Occipital lobe (tissue), 2 donors: ENCODE measurements around the gene SHBG. TPM values are rescaled to one million over a fixed set of nuclear protein-coding genes. Genes with fewer than 3 reads are reported as not detected.
"Not testable (repeated sequence)": the region's sequence is repeated elsewhere in the genome, so short reads cannot be mapped to it uniquely, and the experiment has no call there.

Experiments
- DNase-seq: peaks from one replicate; lab custom pipeline; 2025; lab: John Stamatoyannopoulos, UW
- total RNA-seq: library from RNA; depleted of rRNA; stranded (reverse); fragments of >200 nt; gene quantifications from one replicate; pipeline ENCODE4 v1.2.3, GENCODE V29; 2014

The SHBG gene
- total RNA-seq, 1 donor from 2014 or later, result not detected

DNA sequence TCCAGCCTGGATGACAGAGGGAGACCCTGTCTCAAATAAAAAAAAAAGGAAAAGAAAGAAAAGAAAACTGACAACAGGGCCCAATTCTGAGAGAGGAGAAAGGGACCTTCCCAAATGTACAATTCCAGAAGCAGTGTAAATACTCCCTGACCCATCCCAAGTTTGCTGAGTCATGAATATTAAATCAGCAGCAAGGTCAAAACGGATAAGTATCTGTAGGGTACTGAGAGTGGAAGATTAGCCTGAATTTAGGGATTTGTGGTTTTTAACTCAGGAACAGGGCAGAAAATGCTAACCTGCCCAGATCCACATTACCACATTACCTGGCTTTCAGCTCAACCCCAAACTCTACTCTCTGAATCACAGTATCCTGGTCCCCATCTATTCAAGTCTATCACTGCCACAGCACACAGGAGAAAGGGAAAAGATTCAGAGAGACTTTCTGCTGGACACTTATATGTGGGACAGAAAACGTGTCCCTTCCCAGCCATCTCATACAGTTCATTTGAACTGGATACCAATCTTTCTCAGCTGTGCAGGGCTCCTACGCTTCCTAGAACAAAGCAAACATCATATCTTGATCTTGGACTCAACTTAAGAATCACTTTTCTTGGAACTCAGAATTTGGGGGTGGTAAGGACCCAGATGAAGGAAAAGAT lies 18.2 kb upstream of the SHBG start:
- DNase-seq, result no peak

GRCh38 chr17:7612294-7612640 lies 17.7 kb upstream of the SHBG start:
- no peak for DNase-seq

- DNase-seq, result no peak
These were observed 16.0 kb upstream of the SHBG start for GRCh38 chr17:7613769-7614424.

- peak; percentile 99 for DNase-seq
These were observed 15.3 kb upstream of the SHBG start, which contains the start of gene FXR2 for GRCh38 chr17:7614425-7615264. Gene FXR2, minus strand, starts transcription at chr17:7614897. Its CDS starts 365 bp downstream, at chr17:7614532.

DNA sequence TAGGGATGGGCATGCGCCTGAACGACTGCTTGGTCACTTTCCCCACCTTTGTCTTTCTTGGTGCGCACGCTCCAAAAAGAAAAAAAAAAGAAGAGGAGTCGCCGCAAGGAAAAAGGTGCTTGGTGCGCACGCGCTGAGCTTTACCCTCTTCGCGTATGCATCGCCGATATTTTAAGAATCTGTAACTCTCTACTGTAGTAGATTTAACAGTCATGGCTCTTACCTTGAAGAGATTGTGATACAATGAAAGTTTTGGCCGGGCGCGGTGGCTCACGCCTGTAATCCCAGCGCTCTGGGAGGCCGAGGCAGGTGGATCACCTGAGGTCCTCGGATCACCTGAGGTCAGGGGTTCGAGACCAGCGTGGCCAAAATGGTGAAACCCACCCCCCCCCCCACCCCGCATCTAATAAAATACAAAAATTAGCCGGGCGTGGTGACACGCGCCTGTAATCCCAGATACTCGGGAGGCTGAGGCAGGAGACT lies 14.6 kb upstream of the SHBG start:
- DNase-seq, result no peak

- DNase-seq, result no peak
These were observed 11.3 kb upstream of the SHBG start for GRCh38 chr17:7618608-7619007.

DNA sequence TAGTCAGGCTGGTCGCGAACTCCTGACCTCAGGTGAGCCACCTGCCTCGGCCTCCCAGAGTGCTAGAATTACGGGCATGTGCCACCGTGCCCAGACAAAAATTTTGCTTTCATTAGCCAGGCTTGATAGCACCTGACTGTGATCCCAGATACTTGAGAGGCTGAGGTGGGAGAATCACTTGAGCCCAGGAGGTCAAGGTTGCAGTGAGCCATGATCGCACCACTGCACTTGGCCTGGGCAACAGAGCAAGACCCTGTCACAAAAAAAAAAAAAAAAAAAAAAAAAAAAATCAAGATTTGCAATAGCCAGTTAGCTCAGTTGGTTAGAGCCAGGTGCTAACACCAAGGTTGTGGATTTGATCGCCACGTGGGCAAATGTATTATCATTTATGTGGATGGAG lies 9.1 kb upstream of the SHBG start:
- no peak for DNase-seq

DNA sequence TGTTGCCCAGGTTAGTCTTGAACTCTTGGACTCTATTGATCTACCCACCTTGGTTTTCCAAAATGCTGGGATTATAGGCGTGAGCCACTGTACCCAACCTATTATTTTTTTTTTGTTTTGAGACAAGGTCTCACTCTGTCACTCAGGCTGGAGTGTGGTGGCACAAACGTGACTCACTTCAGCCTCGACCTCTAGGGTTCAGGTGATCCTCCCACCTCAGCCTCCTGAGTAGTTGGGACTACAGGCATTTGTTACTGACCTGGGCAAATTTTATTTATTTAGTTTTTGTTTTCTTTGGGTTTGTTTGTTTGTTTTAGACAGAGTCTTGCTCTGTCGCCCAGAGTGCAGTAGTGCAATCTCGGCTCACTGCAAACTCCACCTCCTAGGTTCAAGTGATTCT lies 6.3 kb upstream of the SHBG start:
- DNase-seq, result no peak

DNA sequence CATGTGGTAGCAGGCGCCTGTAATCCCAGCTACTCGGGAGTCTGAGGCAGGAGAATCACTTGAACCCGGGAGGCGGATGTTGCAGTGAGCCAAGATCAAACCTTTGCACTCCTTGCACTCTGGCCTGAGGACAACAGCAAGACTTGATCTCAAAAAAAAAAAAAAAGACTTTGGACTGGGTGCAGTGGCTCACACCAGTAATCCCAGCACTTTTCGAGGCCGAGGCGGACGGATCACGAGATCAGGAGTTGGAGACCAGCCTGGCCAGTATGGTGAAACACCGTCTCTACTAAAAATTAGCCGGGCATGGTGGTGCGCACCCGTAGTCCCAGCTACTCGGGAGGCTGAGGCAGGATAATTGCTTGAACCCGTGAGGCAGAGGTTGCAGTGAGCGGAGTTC lies 4.2 kb upstream of the SHBG start:
- DNase-seq, result not testable (repeated sequence)

- no peak for DNase-seq
These were observed 3.6 kb upstream of the SHBG start for GRCh38 chr17:7626307-7626706.

DNA sequence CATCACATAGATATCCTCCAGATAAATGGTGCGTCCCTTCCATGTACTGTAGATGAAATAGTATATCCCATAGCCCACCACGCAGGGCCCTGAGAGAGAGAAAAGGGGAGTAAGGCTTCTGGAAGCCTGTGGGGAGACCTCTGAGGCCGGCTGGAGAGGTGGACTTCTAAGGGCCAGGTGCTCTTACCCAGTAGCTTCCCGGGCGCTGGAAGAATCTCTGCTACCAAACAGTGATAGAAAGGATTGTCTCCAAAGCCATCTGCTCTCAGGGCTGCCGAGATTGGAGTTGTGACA lies 3.0 kb upstream of the SHBG start:
- no peak for DNase-seq

DNA sequence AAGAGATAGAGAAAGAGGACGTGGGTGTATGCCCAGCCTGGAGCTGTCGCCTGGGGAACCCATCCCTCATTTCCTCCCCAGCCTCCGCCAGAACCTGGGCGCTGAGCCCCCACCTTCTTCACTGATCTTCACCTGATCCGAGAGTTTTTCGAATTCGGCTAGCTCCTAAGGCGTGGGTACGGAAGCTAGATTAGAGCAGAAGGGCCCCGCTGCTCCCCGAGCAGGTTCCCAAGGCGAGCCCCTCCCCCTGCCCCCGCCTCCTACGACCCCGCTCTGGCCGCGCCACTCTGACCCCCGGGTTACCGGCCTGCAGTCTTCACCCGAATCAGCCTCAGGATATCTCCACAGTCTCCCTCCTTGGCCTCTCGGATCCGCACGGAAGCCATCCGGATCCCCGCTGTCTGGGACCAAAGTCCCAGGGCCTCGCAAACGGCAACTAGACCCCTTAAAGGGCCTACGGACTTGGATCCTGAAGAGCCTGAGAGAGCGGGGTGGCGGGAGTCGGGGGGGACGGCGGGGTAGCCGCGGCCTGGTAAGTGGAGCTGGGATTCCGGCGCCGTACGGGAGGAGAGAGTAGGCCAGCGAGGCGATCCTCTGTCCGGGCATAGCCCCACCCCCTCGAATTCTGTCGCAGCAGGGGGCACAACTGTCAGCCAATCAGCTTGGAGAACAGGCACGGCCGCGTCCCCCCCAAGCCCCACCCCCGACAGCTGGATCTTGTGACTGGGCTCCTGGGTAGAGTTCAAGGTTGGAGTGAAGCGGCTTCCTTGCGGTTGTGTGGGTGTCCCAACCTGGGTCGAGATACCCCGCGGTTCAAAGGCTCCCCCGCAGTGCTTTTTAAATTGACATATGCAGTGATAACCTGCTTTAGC lies 2.4 kb upstream of the SHBG start, which contains the start of gene SAT2:
SAT2 (minus strand) TSS at position 572 of the 872 bp plus-strand sequence; CDS start at position 386, 186 bp downstream.
- peak; percentile 96 for DNase-seq

- DNase-seq, result no peak
These were observed 1.8 kb downstream of the SHBG start for GRCh38 chr17:7631398-7632380.

DNA sequence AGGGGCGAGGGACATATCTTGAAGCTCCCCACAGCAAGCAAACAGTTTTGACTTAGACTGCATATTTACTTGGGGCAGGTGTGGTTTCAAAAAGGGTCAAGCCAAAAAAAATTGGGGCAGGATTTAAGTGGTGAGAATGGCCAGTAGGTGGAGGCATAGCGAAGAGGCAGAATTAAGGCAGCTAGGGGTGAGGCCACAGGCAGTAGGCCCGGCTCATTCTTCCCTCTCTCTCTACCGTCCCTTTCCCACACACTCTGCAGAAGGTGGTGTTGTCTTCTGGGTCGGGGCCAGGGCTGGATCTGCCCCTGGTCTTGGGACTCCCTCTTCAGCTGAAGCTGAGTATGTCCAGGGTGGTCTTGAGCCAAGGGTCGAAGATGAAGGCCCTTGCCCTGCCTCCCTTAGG lies 2.6 kb downstream of the SHBG start:
- DNase-seq, result no peak

DNA sequence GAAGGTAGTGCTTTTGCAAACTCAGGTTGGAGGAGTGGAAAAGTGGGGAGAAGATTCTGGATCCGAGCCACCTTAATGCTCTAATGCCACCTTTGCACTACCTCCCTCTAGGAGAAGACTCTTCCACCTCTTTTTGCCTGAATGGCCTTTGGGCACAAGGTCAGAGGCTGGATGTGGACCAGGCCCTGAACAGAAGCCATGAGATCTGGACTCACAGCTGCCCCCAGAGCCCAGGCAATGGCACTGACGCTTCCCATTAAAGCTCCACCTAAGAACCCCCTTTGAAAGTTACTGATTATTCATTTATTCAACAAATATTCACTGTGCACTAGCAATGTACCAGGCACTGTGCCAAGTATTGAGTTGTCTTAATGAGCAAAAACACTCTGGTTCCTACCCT lies 3.2 kb downstream of the SHBG start:
- no peak for DNase-seq

GRCh38 chr17:7634384-7634783 lies 4.4 kb downstream of the SHBG start:
- no peak for DNase-seq

GRCh38 chr17:7636163-7636562 lies 6.2 kb downstream of the SHBG start:
- DNase-seq, result no peak

DNA sequence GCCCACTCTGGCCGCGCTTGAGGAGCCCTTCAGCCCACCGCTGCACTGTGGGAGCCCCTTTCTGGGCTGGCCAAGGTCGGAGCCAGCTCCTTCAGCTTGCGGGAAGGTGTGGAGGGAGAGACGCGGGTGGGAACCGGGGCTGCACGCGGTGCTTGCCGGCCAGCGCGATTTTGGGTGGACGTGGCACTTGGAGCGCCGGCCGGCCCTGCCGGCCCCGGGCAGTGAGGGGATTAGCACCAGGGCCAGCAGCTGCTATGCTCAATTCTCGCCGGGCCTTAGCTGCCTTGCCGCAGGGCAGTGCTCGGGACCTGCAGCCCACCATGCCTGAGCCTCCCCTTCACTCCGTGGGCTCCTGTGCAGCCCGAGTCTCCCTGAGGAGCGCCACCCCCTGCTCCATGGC lies 10.8 kb downstream of the SHBG start:
- DNase-seq, result no peak

GRCh38 chr17:7641635-7642034 lies 11.7 kb downstream of the SHBG start:
- not testable (repeated sequence) for DNase-seq

DNA sequence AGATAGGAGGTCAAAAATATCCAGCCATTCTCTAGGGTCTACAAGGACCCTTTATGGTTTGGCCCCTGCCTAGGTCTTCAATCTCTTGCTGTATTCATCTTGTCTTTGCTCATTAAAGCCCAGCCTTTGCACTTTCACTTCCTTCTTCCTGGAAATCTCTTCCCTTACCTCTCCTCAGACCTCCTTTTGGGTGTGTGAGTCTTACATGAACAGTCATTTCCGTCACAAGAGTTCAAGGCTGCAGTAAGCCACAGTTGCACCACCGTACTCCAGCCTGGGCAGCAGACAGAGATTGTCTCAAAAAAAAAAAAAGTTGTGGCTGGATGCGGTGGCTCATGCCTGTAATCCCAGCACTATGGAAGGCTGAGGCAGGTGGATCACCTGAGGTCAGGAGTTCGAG lies 14.8 kb downstream of the SHBG start:
- DNase-seq, result no peak
